Measurements from ENCODE around the gene CAV3. TPM values are rescaled to one million over a fixed set of nuclear protein-coding genes. Genes with fewer than 3 reads are reported as not detected.

The CAV3 gene
- not detected in 2 replicates for total RNA-seq

DNA sequence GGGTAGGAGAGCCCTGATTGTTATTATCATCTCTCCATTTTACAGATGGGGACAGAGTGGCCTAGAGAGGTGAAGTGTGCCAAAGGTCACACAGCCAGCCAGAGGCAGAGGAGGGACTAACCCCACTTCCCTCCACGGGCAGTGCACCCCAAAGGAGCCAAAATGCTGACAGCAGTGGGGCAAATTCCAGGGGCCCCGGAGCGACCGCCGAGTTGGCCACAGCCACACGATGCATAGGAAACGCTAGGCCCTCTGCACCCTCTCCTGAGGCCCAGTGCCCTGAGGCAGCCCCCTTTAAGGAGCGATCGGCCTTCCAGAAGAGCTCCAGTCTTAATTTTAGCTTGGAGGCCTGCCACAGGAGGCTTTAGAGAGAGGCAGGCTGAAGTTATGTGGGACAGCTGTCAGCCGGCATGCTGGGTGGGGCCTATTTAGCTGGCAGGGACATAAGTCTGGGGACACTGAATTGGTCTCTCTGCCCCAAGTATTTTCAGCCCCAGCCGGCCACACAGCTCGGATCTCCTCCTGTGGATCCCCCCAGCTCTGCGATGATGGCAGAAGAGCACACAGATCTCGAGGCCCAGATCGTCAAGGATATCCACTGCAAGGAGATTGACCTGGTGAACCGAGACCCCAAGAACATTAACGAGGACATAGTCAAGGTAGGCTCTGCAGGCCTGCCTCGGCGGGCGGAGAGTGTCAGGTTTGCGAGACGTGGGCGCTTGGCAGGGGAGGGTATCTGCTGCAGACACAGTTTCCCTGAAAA, at the start of gene CAV3:
Gene CAV3, plus strand, starts transcription at position 471 of the 763 bp plus-strand sequence. Its CDS starts 75 bp downstream, at position 546.

DNA sequence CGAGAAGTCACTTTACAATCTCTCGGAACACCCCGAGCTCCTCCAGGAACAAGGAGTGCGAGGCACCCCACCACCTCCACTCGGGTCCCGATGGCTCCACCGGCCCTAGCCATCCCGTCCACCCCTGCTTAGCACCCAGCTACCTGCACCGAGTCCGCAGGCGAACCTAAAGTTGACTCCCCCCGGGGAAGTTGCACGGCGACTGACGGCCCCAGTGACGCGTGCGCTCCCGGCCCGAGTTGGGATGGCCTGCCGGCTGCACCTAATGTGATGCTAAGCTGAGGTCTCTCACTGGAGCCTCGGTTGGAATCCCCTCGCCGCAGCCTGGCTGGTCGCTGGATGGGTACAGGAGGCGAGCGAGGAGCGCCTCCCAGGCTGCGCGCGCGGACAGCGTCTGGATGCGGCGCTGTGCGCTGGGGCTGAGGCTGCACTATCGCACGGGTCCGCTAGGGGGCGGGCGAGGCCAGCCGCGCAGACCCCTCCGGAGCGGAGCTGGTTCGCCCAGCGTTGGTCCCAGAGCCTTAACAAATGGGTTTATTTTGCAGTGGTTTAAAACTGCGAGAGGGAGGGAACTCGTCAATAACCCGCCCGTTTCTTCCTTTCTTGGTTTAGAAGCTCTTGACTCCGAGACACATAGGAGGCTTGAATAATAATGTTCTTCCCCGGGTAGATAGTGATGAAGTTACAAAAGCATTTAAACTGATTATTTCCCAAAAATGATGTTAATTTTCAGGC, 35.7 kb downstream of the CAV3 start, which contains the start of gene OXTR:
Gene OXTR, minus strand, starts transcription at position 526 of the 735 bp plus-strand sequence. CDS start 1,426 bp downstream, outside the sequence.

Other genes with a start within 250 kb of the CAV3 start
- gene LMCD1, start 232.0 kb upstream of the CAV3 start, total RNA-seq = 208 and 322 TPM in 2 replicates
- gene SSUH2, start 89.0 kb upstream of the CAV3 start, total RNA-seq = 0.11 TPM in 1 of 2 replicates, not detected in the other
- 0.13 and 0.76 TPM in 2 replicates for gene OXTR, start 35.8 kb downstream of the CAV3 start, total RNA-seq
- 11.4 and 17.9 TPM in 2 replicates for gene RAD18, start 229.7 kb downstream of the CAV3 start, total RNA-seq